HG03378 (cell line): ENCODE results near the gene GPR132.
"Not testable (repeated sequence)": the region's sequence is repeated elsewhere in the genome, so short reads cannot be mapped to it uniquely, and the experiment has no call there.

Experiments used
- ATAC-seq: cut with Tn5 transposase; IDR thresholded peaks from one replicate; pipeline ENCODE4 v1.9.1; 2021; ENCODE audit warnings: mild to moderate bottlenecking, moderate library complexity; ENCODE audit not compliant: unreplicated experiment

The GPR132 gene

DNA sequence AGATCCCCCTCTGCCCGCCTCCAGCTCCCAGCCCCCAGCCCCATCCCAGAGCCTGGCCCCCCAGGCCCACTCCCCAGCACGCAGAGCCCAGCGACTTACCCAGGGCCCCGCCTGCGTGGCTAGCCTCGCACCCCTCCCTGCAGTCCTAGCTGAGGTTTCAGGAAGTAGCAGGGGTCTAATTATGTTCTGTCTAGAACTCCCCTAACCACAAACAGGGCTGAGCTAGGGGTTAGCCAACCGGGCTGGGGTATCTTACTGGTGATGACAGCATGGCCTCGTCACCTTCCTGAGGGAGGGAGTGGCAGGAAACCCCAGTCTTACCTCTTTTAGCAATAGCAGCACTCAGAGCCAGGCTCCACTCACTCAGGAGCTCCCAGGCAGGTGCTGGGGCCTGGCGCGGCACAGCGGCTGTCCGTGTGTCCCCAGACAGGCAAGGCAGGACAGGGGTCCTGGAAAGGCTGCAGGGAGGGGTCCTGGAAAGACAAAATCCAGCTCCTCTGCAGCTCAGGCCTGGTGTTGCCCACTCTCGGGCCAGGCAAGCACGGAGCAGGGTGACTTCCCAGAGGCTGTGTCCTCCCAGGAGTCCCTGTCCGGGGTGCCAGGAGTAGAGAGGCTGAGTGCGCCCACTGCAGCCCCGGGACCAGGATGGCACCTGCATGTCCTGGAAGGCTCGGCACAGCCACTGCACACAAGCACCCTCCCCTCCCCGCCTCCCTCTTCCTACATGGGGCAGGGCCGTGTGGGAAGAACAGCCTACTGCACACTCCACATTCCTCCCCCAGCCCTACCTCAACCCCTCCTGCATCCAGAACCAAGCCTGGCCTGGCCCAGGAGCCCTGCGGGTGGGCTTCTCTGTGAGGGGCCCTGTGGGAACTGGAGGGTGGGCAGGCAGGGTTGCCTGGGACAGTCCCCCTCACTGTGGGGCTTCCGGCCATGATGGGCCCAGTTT is at the start of gene GPR132:
TSS of gene GPR132 (minus strand) at position 151 of the 949 bp plus-strand sequence. CDS start 10,010 bp downstream, outside the sequence.
- peak; percentile 54 for ATAC-seq

DNA sequence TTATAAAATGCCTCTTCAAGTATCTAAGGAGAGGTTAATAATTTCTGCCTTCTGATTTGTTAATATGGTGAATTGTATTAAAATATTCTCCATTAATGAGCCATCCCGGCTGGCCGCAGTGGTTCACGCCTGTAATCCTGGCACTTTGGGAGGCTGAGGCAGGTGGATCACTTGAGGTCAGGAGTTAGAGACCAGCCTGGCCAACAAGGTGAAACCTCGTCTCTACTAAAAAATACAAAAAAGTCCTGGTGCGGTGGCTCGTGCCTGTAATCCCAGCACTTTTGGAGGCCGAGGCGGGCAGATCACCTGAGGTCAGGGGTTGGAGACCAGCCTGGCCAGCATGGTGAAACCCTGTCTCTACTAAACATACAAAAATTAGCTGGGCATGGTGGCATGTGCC is 44.0 kb upstream of the GPR132 start:
- not testable (repeated sequence) for ATAC-seq

DNA sequence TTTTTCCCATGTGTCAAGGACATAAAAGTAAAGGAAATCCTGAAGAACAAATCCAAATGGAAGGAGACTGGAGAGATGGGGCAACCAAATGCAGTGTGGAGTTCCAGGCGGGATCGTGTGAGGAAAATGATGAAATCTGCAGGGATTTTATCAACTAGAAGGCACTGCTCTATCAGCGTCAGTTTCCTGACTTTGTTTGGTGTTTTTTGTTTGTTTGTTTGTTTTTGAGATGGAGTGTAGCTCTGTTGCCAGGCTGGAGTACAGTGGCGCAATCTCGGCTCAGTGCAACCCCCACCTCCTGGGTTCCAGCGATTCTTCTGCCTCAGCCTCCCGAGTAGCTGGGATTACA is 43.3 kb upstream of the GPR132 start:
- ATAC-seq: no peak

DNA sequence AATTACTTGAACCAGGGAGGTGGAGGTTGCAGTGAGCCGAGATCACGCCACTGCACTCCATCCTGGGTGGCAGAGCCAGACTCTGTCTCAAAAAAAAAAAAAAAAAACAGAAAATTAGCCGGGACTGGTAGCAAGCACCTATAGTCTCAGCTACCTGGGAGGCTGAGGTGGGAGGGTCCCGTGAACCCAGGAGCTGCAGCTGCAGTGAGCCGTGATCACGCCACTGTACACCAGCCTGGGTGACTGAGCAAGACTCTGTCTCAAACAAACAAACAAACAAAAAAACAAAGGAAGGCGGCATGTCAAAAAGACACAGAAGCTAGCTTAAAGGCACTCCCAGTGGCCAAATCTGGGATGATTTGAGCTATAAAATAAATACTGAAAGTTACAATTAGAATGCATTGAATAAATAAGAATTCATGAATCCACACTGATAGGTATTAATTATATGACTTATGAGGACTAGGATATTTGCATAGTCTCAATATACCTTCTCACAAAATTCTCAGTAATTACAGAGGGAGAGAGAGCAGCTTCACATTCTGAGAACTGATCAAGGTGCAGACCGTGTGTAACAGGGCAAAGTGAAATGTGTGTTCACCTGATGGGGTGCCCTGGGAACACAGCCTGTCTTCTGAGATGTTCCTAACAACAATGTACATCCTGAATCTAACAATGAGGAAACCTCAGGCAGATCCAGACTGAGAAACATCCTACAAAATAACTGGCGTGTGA is 42.7 kb upstream of the GPR132 start:
- no peak for ATAC-seq

- ATAC-seq: no peak
These were observed 42.1 kb upstream of the GPR132 start for GRCh38 chr14:105107351-105107750.

DNA sequence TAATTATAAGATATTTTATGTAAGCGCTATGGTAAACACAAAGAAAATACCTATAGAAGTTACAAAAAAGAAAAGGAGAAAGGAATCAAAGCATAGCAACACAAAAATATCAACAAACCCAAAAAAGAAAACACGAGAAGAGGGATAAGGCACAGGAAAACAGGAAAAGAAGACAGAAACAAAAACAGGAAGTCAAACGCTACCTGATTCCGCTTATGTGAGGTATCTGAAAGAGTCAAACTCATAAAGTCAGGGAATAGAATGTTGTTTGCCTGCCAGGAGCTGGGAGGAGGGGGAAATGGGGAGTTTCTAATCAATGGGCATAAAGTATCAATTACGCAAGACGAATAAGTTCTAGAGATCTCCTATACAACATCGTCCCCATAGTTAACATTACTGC is 39.9 kb upstream of the GPR132 start:
- ATAC-seq: no peak

- no peak for ATAC-seq
These were observed 37.7 kb upstream of the GPR132 start for GRCh38 chr14:105102893-105103292.

- no peak for ATAC-seq
These were observed 37.2 kb upstream of the GPR132 start for GRCh38 chr14:105102361-105102870.

GRCh38 chr14:105100910-105101309 is 35.7 kb upstream of the GPR132 start:
- no peak for ATAC-seq

GRCh38 chr14:105099778-105100177 is 34.5 kb upstream of the GPR132 start:
- no peak for ATAC-seq

DNA sequence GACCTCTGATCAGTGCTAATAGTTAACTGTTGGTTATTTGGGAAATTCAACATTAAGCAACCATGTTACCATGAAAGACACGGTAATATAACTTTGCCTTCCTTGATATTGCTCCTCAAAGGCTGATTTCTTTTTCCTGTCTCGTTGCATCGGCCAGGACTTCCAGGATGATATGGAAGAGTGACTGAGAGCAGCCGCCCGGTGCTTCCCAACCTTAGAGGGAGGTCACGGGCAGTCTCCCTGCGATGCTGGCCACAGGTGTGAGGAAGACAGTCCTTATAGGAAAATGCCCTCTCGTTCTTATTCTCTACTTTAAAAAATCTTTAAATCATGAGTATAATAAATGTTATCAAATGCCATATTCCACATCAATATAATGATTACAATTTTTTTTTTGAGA is 33.1 kb upstream of the GPR132 start:
- ATAC-seq: no peak

DNA sequence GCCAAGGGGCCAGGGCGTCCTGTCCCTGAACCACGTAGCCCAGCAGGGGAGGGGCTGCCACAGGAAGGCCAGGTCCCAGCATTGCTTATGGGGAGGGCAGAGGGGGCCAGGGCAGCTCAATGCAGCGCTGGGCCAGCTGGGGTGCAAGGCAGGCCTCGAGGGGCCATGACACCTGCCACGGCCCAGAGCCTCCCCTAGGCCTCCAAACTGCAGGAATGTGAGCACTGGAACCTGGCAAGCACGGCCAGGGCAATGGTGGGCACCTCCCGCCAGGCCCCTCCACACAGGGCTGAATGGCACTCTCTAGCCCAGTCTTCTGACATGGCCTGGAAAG is 32.5 kb upstream of the GPR132 start:
- ATAC-seq: no peak

DNA sequence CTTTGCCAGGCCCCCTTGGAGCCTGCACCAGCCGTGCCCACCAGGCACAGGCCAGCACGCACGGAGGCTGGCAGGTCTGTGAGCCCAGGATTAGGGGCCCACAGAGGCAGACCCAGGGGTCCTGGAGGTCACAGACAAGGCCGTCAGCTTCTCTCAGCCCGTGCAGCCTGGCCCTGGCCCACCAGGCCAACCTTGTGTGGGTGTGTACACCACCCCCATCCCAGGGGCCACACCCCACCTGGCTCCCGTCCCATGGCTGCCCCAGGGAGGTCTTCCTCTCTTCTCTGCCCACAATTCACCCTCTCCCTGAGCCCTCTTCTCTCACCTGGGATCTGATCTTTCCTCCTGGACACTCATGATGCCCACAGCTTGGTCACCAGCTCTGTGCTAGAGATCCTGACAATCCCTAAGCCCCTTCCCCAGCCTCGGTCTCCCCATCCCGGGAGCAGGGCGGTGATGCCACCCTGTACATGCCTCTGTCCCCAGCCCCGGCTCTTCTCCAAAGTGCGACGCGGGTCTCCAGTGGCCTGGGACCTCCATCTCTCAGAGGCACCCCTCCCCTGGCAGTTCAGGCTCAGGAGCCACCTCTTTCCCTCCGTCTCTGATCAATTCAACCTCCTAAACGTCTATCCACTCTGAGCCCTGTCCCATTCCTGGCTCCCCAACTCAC is 31.1 kb upstream of the GPR132 start:
- ATAC-seq: no peak

- ATAC-seq: no peak
These were observed 30.1 kb upstream of the GPR132 start for GRCh38 chr14:105095236-105095805.

- no peak for ATAC-seq
These were observed 29.1 kb upstream of the GPR132 start for GRCh38 chr14:105094193-105094907.

DNA sequence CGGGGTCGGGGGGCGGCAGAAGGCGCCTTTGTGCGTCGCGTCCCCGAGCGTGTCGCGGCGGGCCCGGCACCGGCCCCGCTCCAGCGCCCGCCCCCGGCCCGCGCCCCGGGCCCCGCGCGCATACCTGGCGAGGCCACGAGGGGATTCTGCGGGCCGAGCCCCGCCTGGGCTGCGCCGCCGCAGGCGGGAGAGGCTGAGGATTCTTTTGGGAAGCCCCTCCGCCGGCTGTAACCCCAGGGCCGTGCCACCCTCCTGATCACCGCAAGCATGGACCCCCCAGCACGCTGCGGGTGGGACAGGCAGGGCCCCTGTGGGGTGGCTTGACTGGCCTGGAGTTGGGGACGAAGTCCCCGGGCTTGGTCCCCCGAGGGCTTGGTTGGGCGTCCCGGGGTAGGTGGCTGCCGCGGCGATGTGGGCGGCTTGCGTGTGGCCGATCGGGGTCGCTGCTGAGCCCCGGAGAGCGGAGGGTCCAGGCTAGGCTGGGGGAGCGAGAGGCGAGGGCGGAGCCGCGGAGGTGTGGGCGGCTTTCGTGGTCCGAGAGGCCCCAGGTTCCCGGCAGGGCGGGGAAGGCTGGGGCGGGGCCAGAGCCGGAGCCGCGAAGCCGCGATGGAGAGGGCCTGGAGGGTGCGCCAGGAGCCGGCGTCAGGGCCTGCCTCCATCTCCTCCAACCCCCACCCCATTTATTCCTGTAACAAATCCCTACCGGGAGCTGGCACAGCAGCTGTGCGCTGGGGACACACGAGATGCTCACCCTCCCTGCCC is 28.4 kb upstream of the GPR132 start:
- no peak for ATAC-seq

DNA sequence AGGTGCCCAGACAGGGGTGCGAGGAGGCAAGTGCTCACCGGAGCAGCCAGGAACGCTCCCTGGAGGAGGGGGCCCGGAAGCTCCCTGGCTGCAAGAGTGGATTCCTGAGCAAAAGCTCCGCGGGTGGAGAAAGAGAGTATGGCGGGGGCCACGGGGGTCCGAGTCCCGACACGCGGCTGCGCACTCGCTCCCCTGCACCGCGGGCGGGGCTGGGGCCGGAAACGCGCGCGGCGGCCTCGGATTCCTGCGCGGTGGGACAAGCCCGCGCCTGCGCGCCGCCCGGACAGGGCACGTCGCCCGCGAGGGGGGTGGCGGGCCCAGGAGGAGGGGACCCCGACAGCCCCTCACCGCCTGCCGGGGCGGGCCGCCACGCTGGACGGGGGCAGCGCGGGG is 27.8 kb upstream of the GPR132 start:
- ATAC-seq: no peak

- ATAC-seq: no peak
These were observed 27.2 kb upstream of the GPR132 start for GRCh38 chr14:105092171-105093037.
